GF-D8 (cell line): ENCODE measurements around the gene COQ8B.

Experiments used
- DNase-seq: peaks from one replicate; lab custom pipeline; 2025; lab: John Stamatoyannopoulos, UW

COQ8B gene

DNA sequence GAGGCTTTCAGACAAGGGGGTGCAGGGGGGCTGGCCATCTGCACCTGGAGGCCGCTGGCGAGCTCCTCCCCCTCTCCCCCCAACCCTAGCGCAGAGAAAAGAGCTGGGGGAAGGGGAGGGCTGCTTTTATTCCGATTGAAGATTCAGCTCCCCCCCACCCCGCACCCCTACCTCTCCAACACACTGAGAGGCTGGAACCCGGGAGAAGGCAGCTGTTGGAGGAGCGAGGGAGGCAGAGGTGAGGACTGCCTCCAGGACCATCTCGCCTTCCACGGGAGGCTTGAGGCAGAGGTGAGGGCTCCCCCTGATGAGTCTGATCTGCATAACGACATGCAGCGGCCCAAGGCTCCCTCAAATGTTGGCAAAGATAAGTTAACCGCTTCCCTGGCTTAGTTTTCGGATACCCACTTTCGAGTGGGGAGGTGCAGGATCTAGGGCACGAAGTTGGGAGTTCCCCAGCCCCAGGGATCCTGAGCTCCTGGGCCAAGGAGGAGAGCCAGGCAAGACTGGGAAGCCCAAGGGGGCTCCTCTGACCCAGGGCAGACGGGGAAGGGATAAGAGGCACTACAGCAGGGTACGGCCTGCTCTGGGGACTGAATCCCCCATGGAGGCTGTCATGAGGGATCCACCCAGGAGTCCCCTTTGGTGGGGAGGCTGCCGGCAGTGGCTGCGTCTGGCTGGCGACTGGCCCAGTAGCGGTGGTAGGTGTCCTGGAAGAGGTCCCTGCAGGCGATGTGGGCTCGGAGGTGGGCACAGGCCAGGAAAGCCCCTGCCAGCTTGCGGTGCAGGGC lies 25.1 kb downstream of the COQ8B start:
- DNase-seq = no peak

DNA sequence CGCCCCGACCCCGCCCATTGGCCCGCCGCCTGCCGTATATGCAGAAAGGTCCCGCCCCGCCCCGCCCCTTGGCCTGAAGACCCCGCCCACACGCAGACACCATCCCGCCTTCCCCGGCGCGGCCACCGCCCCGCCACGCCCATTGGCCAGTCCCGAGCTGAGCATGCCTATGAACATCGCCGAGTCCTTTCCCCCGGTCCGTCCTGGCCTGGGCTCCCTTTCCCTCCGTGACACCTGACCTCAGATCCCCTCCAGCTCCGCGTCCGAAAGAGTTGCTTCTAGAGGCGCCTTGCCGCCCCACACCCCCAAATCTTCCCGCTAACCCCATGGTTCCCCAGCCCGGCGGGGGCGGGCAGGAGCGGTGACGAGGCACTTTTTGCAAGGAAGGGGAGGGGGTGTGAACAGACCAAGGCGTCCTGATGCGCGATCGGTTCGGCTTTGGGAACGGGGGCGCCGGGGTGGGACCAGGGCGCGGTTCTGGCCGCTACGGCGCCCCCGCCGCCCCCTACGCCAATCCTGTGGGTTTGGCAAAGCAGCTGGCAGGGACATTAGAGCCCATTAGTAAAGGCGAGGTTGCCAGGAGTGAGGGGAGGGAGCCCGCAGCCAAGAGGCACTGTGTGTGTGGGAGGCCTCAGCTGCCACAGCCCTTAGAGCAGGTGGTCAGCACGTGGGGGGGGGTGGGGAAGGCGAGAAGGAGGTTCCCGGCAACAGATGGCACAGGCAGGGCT lies 25.8 kb downstream of the COQ8B start:
- peak; percentile 76 for DNase-seq

DNA sequence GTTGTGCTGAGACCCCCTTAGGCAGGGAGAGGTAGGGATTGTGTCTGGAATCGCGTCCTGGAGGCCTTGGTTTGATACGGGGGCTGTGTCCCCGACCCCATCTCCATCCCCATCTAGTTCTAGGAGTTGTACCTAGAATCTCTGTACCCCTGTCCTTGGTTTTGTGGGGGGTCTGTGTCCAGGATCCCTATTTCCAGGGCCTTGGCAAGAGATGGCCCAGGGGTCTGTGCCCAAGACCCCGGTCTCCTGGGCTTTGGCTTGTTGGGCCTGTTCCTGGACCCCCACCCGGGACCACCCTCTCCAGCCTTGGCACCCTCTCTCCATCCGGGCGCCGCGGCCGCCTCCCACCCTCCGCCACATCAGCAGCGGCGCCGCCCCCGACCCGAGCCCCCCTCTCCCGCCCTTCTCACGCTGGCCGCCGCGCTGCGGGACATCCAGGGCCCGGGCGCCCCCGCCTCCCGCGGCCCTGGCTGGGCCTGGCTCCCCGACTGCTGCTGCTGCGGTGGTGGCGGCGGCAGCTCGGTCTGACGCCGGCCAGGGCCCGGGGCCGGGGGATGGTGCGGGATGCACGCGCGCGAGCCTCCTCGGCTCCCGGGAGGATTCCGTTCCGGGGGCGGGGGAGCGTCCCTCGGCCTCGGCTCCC lies 26.5 kb downstream of the COQ8B start, which contains the start of gene NUMBL:
NUMBL (minus strand) TSS at position 602 of the 643 bp plus-strand sequence; CDS start at position 434, 168 bp downstream.
- no peak for DNase-seq

DNA sequence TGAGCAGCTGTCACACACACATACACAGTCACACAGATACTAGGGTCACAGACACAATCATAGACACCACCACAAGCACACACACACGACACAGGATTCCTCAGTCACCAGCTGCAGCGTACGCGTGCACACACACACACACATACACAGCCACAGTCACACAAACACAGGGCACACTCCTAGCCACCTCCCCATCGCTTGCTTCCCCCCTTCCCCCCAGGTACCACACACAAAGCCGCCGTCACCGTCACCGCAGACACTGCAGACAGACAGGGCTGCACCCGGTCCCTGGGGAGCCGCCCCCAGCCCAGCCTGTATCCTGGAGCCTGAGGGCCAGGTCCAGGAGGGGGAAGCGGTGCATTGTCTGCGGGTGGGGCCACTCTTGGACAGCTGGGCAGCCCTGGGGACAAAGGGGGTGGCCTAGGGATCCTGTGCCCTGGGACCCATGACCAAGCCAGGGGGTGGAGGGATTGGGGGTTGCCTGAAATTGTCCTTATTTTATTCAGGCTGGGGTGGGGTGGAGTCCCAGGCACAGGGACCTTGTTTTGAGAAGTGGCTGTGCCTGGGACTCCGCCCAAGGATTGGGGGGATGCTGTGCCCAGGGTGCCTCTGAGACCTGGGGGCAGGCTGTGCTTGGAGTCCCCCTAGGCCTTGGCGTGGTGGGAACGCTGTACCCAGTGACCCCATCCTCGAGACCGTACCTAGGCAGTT lies 27.2 kb downstream of the COQ8B start:
- no peak for DNase-seq

DNA sequence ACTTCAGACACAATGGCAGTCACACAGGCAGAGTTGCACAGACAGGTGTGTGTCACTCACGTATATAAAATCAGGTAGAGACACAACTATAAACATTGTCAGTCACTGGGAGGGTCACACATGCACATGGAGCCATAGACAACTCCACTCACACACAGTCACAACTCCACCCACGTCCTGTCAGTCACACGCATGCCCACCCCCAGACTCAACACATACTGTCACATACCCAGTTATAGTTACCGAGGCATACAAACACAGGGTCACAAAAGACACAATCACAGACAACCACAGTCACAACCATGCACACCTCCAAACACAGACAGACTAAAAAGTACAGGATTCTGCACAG lies 27.7 kb downstream of the COQ8B start:
- DNase-seq = no peak

DNA sequence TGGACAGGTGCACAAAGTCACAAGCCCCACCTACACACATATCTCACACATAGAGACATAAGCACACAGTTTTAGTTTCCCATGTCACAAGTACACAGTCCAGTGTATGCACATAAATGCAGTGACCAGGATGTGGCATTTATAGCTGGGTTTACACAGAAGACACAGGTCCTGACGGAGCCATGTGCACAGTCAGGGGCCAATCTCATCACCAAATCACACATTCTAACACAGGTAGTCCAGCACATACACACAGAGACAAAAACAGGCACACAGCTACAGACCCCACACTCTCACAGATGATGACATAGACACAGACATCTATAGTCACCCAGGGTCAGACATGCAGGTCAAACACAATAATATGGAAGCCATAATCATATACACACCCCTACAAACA lies 28.4 kb downstream of the COQ8B start:
- no peak for DNase-seq

DNA sequence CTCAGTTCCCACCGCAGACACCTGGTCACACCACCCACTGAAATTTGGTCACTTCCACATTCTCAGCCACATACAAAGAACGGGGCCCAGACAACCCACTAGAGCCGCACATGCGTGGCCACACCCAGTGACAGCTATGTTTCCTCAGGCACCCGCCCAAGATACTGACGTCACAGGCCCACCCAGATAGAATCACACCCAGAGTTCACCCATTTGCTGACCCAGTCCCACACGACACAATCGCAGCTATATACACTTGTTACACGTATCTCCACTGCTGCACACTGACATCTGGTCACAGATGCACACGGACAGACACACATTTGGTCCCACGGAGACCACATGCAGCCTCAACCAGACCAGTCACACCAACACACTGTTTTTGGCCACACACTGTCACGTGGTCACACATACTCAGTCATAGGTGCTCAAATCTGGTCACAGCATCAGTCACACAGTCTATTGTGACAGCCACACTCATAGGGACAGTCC lies 29.1 kb downstream of the COQ8B start:
- no peak for DNase-seq

DNA sequence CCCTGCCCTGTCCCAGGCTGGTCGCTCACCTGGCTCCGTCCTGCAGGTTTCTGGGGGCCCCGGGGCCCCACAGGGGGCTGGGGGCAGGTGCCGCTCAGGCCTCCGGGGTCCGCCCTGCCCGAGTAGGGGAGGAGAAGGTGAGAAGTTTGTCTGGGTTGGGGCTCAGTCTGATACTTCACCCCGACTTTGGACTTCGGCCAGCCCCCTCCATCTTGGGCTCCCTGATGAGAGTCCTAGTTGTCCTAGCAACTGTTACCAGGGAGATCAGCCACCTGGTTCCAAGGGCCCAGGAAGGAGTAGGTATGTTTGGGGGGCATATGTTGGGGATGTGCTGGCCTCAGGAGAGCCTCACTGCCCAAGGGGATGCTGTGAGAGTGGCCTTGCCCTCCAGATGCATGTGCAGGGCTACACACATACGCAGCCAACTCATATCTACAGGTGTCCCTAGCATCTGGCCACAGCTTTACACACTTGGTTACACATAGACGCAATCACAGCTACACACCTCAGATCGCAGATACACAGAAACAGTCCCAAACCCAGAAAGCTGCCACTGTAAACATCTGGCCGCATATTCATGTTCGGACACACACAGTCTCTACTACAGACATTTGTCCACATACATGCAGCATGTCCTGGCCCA lies 29.7 kb downstream of the COQ8B start:
- no peak for DNase-seq

DNA sequence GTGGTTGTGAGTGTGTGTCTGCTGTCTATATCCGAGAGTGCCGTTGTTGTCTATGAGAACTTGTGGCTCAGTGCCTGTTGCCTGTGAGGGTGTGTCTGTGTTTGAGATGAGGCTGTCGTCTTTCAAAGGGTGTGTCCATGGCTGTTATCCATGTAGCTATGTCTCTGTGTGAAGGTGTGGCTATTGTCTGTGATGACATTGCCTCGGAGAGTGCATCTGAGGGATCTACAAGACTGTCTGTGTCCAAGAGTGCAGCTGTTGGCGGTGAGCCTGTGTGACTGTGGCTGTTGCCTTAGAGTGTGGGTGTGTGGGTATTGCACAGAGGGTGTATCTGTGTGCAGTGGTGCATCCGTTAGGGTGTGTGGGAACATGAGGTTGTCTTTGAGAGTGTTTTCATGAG lies 31.1 kb downstream of the COQ8B start:
- no peak for DNase-seq

DNA sequence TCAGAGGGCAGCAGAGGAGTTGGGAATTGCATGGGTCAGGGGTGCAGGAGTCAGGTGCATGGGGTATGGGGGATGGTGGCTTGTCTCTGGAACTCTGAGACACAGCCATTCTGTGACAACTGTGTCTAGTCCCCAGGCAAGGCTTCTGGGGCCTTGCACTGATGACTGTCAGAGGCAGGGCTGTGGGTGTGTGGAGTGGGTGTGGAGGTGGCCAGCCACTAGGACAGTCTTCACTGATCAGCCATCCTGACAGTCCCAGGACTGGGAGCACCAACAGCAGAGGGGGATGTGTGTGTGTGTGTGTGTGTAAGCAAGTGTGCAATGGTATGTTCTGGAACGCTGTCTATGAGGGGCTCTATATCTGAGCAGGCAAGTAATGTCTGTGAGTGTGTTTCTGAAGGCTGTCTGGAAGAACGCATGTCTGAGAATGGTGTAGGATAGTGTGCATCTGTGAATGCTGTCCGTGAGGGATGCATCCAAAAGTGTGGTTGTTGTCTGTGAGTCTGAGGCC lies 31.6 kb downstream of the COQ8B start:
- DNase-seq = no peak

DNA sequence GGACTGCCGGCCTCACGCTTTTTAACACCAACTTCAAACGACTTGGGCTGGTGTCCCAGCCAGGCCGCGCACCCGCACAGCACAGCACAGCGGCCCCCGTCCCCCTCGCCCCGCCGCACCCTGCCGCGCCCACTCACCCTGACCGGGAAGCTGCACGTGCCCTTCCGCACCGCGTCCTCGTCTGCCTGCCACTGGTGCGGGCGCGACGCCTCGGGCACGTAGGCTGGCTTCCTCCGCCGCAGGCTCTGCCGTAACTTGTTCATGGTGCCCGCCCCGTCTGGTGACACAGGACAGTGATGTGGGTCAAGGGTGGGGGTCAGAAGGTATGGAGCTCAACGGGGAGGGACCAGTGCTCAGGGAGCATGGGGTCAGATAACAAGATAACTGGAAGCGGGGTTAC lies 32.4 kb downstream of the COQ8B start:
- no peak for DNase-seq

DNA sequence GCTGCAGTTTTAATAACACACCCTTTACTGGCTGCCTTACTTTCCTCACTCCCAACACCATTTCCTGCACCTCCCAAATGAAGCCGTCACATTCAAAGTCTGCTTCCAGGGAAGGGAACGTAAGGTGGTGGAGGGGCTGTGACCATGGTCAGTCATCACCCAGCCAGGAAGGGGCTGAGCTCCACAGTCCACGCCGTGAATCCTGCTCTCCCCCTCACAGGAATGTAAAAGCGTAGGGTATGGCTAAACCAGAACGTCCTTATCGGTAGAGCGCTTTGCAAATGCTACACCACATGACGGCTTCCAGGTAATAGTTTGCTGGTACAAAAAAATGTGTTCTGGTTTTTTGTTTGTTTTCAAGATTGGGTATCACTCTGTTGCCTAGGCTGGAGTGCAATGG lies 33.2 kb downstream of the COQ8B start:
- DNase-seq = no peak

DNA sequence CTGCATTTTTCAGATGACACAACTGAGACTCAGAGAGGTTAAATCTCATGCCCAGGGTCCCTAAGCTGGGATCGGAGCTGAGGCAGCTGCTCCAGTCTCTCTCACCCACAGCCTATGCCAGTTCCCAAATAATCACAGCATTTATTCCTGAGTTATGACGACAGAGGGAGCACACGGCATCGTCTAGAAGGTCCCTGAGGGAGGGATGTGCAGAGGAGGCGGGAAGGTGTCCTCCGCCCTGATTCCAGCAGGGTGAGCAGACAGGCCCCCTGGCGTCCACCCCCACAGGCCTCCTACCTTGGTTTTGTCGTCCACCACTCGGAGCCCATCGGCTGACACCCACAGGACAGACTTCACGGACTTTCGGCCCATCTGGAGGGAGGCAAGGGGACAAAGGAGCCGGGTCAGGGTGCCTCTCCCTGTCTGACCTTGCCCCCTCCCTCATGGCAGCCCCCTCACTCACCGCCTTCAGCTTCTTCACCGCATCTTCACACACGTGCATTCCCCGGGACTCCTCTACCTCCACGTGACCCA lies 34.2 kb downstream of the COQ8B start:
- no peak for DNase-seq

DNA sequence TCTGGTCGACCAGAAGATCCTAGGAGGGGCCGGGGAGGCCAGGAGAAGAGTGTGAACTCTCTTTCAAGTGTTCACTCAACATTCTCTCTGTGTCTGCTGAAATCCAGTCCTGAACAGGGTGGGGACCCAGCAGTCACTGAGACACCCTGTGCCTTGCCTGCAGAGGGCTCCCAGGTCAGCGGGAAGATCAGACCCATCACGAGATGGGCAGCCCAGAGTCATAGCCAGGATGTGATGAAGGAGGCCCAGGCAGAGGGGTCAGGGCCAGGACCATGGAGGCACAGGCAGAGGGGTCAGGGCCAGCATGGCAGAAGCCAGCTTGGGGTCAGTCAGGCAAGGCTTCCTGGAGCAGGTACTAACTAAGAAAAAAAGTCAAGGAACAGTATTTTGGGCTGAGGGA lies 35.6 kb downstream of the COQ8B start:
- no peak for DNase-seq

DNA sequence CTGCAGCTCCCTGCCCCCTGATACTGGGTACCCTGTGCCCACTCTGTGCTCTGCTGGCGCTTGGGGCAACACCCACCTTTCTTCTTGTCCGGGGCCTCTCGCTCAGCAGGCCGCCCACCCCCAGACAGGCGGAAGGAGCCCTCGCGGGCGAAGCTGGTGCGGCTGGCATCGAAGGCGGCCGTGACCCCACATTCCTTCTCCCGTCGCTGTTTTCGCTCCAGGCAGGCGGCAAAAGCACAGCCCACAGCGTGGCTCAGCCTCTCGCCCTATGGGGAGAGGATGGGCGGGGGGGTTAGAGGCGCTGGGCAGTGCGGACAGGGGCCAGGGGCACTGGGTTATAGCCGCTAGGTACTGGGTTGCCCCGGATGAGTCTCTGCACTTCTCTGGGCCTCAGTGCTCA lies 39.5 kb downstream of the COQ8B start:
- no peak for DNase-seq

DNA sequence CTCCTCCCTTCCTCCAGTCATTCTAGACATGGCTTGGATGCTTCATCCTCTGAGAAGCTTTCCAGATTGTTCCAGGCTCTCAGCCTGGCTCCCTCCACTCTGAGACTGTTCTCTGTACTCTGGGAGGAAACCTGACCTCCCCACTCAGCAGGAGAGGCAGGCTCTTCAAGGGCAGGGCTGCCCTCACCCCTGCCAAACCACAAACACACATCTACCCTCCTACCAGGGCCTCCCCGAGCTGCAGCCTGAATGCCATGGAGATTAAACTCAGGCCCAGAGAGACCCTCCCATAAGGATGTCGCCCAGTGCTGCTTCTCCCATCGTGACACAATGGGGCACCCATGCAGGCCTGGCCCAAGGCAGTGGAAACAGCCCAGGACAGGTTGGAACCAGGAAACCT lies 42.4 kb downstream of the COQ8B start:
- DNase-seq = no peak

DNA sequence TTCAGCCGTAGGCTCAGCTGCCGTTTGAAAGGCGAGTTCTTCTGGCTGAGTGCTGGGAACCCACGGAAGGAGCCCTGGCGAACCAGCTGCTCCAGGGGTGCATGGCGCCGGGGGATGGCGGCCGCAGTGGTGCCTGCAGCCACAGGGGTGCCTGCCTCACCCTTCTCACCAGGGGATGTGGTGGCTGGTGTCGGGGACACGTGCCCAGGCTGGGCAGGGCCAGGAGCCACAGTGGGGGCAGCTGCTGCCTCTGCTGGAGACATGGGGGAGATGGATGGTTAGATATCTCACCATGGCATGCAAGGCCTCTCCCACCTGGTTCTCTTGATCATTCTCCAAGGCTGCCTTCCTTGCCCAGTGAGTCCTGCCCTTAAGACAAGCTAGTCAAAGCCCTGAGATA lies 43.3 kb downstream of the COQ8B start:
- DNase-seq = no peak

DNA sequence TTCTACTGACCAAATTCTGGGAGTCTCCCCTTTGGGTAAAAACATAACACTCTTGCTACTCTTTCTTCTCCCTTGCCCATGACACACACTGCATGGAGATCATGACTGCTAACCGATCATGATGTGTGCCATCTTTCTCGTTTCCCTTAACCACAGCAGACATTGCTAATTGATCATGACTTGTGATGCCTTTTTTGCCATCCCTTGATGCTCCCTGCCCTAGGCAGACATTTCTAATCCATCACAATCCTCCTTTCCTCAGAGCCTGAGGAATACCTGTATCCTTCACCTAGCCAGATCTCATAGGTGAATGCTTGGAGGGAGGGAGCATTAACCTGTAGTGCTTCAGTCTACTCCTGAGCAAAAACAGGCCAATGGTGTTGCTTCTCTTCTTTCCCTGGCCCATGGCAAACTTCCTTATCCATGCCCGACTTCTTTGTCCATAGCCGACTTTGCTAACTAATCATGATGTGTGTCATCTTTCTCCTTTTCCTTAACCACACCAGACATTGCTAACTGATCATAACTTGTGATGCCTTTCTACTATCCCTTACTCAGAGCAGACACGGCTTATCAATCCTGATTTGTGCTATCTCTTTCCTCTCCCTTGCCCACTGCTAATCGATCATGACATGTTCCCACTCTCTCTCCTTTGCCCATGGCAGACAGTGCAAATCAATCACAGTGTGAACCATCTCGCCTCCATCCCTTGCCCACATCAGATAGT lies 44.0 kb downstream of the COQ8B start:
- no peak for DNase-seq

DNA sequence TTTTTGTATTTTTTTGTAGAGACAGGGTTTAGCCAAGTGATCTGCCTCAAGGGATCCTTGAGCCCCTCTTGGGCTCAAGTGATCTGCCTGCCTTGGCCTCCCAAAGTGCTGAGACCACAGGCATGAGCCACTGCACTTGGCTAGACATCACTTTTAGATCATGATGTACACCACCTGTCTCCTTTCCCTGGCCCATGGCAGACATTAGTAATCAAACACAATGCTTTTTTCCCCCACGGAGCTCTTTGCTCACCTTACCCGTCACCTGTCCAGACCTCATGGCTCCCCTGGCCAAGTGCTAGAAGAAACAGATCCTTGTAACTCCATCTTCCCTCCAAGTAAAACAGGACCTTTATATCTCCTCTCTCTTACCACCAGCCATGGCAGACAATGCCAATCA lies 44.6 kb downstream of the COQ8B start:
- DNase-seq = no peak

DNA sequence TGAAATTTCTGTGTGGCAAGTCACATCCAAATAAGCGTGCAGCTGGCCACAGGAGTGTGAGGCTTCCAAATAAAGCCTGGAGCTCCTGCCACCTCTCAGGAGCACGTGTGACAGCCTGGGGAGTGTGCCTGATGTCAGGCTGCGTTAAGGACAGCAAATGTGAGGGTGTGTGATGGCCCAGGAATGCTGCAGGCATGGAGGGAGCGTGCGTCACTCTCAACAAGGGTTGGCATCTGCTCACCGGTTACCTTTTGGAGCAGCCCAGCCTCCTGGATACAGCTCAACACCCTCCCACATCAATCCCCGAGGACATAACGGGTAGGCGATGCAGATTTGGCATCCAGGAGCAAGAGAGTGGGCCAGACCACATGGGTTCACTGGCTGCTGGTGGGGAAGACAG lies 45.3 kb downstream of the COQ8B start:
- DNase-seq = no peak
